ENCODE measurements around the gene ZBTB39.

- TF ChIP-seq EZH2 (IDR thresholded peaks at IDR 0.05; ENCODE audit: insufficient read depth, poor library complexity, severe bottlenecking) (no peak), EZH2phosphoT487 (IDR thresholded peaks at IDR 0.05; ENCODE audit: insufficient read depth, low read depth) (no peak)
Observed at GRCh38 chr12:57046947-57047890, 40.9 kb upstream of the ZBTB39 start.

Measured in GM23248 (cell line).